Measurements from ENCODE around the gene TNNT3. TPM values are rescaled to one million over a fixed set of nuclear protein-coding genes. Genes with fewer than 3 reads are reported as not detected.
"Not testable (repeated sequence)": the region's sequence is repeated elsewhere in the genome, so short reads cannot be mapped to it uniquely, and the experiment has no call there.

Gene TNNT3
- total RNA-seq, 1 donor from 2014 or later: not detected

DNA sequence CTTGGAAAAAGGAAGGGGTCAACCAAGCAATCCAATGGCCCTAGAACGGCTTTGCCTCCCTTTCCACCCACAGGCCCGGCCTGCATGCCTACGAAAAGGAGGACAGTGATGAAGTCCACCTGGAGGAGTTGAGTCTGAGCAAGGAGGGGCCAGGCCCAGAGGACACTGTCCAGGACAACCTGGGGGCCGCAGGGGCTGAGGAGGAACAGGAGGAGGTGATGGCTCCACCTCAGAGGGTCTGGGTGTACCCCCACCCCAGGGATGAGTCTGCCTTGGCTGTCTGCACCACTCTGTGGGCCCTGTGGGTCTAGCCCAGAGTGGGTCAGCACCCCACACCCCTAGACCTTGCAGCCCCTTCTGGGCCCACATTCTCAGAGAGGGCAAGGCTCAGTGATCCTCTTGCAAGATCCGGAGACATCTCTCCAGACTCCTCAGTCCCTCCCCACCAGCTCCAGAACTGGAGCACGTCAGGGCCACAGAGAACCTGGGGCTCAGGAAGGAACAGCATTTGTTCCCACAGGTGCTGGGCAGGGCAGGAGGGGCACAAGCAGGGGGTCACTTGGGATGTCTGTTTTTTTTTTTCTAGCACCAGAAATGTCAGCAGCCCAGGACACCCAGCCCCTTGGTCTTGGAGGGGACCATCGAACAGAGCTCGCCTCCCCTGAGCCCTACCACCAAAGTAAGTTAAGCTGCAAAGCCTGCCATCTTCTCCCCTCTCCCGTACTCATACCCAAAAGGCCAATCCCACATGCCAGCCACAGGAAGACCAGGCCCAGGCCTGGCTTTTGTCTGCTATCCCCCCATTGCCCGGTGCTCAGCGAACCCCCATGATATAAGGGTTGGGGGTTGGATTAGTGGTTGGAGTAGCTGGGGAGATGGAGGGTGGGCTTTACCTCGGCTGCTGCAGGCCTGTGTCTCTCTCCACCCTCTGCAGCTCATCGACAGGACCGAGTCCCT lies 35.9 kb upstream of the TNNT3 start:
- TF ChIP-seq, protein P1, sequence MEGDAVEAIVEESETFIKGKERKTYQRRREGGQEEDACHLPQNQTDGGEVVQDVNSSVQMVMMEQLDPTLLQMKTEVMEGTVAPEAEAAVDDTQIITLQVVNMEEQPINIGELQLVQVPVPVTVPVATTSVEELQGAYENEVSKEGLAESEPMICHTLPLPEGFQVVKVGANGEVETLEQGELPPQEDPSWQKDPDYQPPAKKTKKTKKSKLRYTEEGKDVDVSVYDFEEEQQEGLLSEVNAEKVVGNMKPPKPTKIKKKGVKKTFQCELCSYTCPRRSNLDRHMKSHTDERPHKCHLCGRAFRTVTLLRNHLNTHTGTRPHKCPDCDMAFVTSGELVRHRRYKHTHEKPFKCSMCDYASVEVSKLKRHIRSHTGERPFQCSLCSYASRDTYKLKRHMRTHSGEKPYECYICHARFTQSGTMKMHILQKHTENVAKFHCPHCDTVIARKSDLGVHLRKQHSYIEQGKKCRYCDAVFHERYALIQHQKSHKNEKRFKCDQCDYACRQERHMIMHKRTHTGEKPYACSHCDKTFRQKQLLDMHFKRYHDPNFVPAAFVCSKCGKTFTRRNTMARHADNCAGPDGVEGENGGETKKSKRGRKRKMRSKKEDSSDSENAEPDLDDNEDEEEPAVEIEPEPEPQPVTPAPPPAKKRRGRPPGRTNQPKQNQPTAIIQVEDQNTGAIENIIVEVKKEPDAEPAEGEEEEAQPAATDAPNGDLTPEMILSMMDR (IDR thresholded peaks at IDR 0.05; ENCODE audit: unreplicated experiment): no peak
- Mint-ChIP-seq H3K9me3 (ENCODE audit: unreplicated experiment) (no peaks in the 10 kb centered on the region), H3K27me3 (ENCODE audit: unreplicated experiment) (peaks cover 5% of the 10 kb centered on the region), H3K4me1 (ENCODE audit: unreplicated experiment) (no peaks in the 10 kb centered on the region), H3K4me3 (ENCODE audit: unreplicated experiment) (no peak overlapping the region), H3K36me3 (ENCODE audit: low read depth, unreplicated experiment) (no peaks in the 10 kb centered on the region), H3K27ac (ENCODE audit: unreplicated experiment) (no peak overlapping the region)
- no peak for DNase-seq (ENCODE audit: low spot score)

DNA sequence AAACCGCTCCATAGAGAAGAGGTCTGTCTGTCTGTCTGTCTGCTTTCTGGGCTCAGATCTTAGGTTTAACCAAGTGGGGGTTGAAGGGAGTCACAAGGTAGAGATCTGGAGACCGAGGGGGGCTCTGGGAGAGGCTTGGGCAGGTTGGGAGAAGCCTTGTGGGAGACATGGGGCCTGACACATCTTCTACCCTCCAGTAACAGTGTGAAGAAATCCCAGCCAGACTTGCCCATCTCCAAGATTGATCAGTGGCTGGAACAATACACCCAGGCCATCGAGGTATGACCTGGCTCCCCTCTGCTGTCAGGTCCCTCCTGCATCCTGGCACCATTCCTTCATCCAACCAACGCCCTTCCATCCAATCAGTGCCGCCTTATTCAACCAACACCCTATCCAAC lies 35.2 kb upstream of the TNNT3 start:
- H3K4me1 Mint-ChIP-seq (ENCODE audit: unreplicated experiment): no peaks in the 10 kb centered on the region
- TF ChIP-seq, protein P1 (IDR thresholded peaks at IDR 0.05; ENCODE audit: unreplicated experiment): no peak
- no peaks in the 10 kb centered on the region for H3K36me3 Mint-ChIP-seq (ENCODE audit: low read depth, unreplicated experiment)
- H3K9me3 Mint-ChIP-seq (ENCODE audit: unreplicated experiment): no peaks in the 10 kb centered on the region
- no peak overlapping the region for H3K27ac Mint-ChIP-seq (ENCODE audit: unreplicated experiment)
- H3K4me3 Mint-ChIP-seq (ENCODE audit: unreplicated experiment): no peak overlapping the region
- no peak for DNase-seq (ENCODE audit: low spot score)
- peaks cover 5% of the 10 kb centered on the region for H3K27me3 Mint-ChIP-seq (ENCODE audit: unreplicated experiment)

- H3K9me3 Mint-ChIP-seq (ENCODE audit: unreplicated experiment); H3K27ac Mint-ChIP-seq (ENCODE audit: unreplicated experiment); H3K27me3 Mint-ChIP-seq (ENCODE audit: unreplicated experiment); DNase-seq (ENCODE audit: low spot score); H3K36me3 Mint-ChIP-seq (ENCODE audit: low read depth, unreplicated experiment); H3K4me1 Mint-ChIP-seq (ENCODE audit: unreplicated experiment); H3K4me3 Mint-ChIP-seq (ENCODE audit: unreplicated experiment): not testable (repeated sequence)
Observed at GRCh38 chr11:1886551-1886950, 33.0 kb upstream of the TNNT3 start.

DNA sequence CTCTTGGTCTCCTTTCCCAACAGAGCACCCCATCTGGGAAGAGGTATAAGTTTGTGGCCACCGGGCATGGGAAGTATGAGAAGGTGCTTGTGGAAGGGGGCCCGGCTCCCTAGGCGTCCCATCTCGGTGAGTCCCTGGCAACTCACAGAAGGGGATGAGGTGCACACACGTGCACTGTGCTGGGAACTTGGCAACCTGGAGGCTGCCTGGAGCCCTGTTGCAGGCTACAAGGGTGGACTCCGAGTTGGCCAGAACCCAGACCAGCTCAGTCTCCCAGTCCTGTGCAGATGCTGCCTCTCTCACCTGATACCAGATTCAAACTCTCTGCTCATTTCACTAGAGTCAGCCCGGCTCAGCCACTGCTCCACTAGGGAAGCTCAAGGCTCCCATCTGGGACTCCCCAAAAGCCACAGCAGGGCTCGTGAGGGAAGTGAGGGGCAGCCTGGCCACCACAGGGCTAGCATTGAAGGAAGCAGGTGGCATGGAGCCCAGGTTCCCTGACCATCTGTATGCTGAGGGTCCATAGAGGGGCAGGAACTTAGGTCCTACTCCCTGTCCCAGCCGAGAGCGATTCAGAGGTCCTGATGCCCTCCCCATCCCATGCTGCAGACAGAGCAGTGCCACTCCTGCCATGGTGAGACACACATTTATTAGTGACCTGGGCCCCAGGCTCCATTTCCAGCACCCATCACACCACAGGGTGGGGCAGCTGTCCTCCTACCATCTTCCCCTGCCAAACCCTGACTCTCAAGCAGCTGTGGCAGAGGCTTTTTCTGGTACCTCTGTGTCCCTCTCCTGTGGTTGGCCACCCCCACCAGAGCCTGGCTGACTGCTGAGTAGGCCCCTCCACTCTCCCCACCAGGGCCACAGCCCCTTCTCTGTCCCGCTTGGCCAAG lies 31.8 kb upstream of the TNNT3 start:
- no peaks in the 10 kb centered on the region for H3K9me3 Mint-ChIP-seq (ENCODE audit: unreplicated experiment)
- H3K27ac Mint-ChIP-seq (ENCODE audit: unreplicated experiment): no peak overlapping the region
- no peak for DNase-seq (ENCODE audit: low spot score)
- TF ChIP-seq, protein P1 (IDR thresholded peaks at IDR 0.05; ENCODE audit: unreplicated experiment): no peak
- peaks cover 5% of the 10 kb centered on the region for H3K27me3 Mint-ChIP-seq (ENCODE audit: unreplicated experiment)
- no peaks in the 10 kb centered on the region for H3K4me1 Mint-ChIP-seq (ENCODE audit: unreplicated experiment)
- no peaks in the 10 kb centered on the region for H3K36me3 Mint-ChIP-seq (ENCODE audit: low read depth, unreplicated experiment)
- H3K4me3 Mint-ChIP-seq (ENCODE audit: unreplicated experiment): no peak overlapping the region

DNA sequence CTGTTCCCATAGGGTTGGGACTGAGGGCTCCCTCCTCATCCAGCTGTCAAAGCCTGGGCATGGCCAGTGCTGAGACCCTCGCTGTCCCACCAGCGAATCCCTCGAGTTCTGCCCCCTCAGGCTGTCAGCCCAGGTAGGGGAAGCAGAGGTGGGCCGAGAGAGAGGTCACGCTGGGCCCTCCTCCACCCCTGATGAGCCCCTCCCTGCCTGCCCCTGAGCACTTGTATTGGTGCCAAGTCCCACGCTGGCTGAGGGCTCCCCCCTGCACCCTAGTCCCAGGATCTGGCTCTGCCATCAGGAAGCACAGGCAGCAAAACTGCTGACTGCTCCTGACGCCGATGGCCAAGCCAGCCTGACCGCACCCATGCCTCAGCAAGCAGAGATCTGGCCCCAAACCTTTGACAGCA lies 31.2 kb upstream of the TNNT3 start:
- Mint-ChIP-seq H3K9me3 (ENCODE audit: unreplicated experiment) (no peaks in the 10 kb centered on the region), H3K27ac (ENCODE audit: unreplicated experiment) (no peak overlapping the region), H3K4me3 (ENCODE audit: unreplicated experiment) (no peak overlapping the region), H3K4me1 (ENCODE audit: unreplicated experiment) (no peaks in the 10 kb centered on the region), H3K36me3 (ENCODE audit: low read depth, unreplicated experiment) (no peaks in the 10 kb centered on the region), H3K27me3 (ENCODE audit: unreplicated experiment) (peaks cover 5% of the 10 kb centered on the region)
- TF ChIP-seq, protein P1 (IDR thresholded peaks at IDR 0.05; ENCODE audit: unreplicated experiment): no peak
- DNase-seq (ENCODE audit: low spot score): no peak

All from endothelial cell (in vitro differentiated cells).